ENCODE measurements around the gene BABAM1.

- TF ChIP-seq CTCF (IDR thresholded peaks at IDR 0.05): no peak
- no peak for TF ChIP-seq EP300 (IDR thresholded peaks at IDR 0.05)
- no peak for TF ChIP-seq POLR2A (IDR thresholded peaks at IDR 0.05)
These were observed 35.0 kb upstream of the BABAM1 start for GRCh38 chr19:17232258-17232657.

Data from ovary (tissue), 3 donors.